Ovary (tissue), 3 donors: Measurements from ENCODE around the gene PPP4R3A.
"Not testable (repeated sequence)": the region's sequence is repeated elsewhere in the genome, so short reads cannot be mapped to it uniquely, and the experiment has no call there.

Experiments
- CTCF ChIP-seq, 3 donors: fragments of 450-650 bp in 2 of 3; fragments of 200-600 bp in 1 of 3; IDR thresholded peaks; one replicate each; pipeline versions ENCODE4 v1.5.1 to v1.8.0; 2016 to 2022; ENCODE audit warnings: antibody characterized with exemption in 3 of 3, mild to moderate bottlenecking in 1 of 3
- EP300 ChIP-seq: sonication (generic); formaldehyde crosslinking; IDR thresholded peaks from one replicate; pipeline ENCODE4 v1.6.1; 2017; ENCODE audit warnings: antibody characterized with exemption
- POLR2A ChIP-seq: fragments of 450-650 bp; IDR thresholded peaks from one replicate; pipeline ENCODE4 v1.6.1; 2017; ENCODE audit warnings: antibody characterized with exemption, mild to moderate bottlenecking, moderate library complexity
- donor health status: DM: no; HTN: no; CAD: no.

GRCh38 chr14:91534059-91534458 is 23.9 kb upstream of the PPP4R3A start:
- not testable (repeated sequence) for TF ChIP-seq EP300; CTCF (IDR thresholded peaks at IDR 0.05); POLR2A
